Neural cell (in vitro differentiated cells): ENCODE data around the gene SPAG16. TPM values are rescaled to one million over a fixed set of nuclear protein-coding genes. Genes with fewer than 3 reads are reported as not detected.

Source experiments
- H2AFZ ChIP-seq: fragments of 200-600, 300-800 bp; sonication (generic), shearing (Covaris generic); 2 replicates; pipeline ENCODE4 v1.6.0; 2014; ENCODE audit warnings: low read depth, mild to moderate bottlenecking, antibody characterized with exemption, low read length, moderate library complexity
- H3F3A ChIP-seq: fragments of 200-600 bp; shearing (Covaris generic); 2 replicates; pipeline ENCODE4 v1.6.1; 2016; ENCODE audit warnings: mild to moderate bottlenecking, moderate library complexity, mixed read lengths, antibody characterized with exemption, low read length; ENCODE audit not compliant: insufficient read depth, poor library complexity, severe bottlenecking
- H3K27ac ChIP-seq: fragments of 200-600, 300-800 bp; sonication (generic), shearing (Covaris generic); 2 replicates; pipeline ENCODE4 v1.5.1; 2014; ENCODE audit warnings: mild to moderate bottlenecking, low read length, moderate library complexity
- H3K27me3 ChIP-seq: fragments of 300-800, 200-600 bp; sonication (generic), shearing (Covaris generic); 2 replicates; pipeline ENCODE4 v1.6.0; 2014; ENCODE audit warnings: mild to moderate bottlenecking, low read depth, low read length, moderate library complexity; ENCODE audit not compliant: insufficient read depth
- H3K36me3 ChIP-seq: fragments of 300-800, 200-600 bp; sonication (generic), shearing (Covaris generic); 2 replicates; pipeline ENCODE4 v1.5.1; 2014; ENCODE audit warnings: mild to moderate bottlenecking, antibody characterized with exemption, low read length, moderate library complexity; ENCODE audit not compliant: insufficient read depth
- H3K4me2 ChIP-seq: fragments of 300-800, 200-600 bp; sonication (generic), shearing (Covaris generic); 2 replicates; pipeline ENCODE4 v1.6.0; 2014; ENCODE audit warnings: mild to moderate bottlenecking, low read length
- H3K4me3 ChIP-seq: fragments of 300-800, 200-600 bp; sonication (generic), shearing (Covaris generic); 2 replicates; pipeline ENCODE4 v1.5.1; 2014; ENCODE audit warnings: mild to moderate bottlenecking, low read length, moderate library complexity
- H3K79me2 ChIP-seq: fragments of 200-600 bp; shearing (Covaris generic); replicated peaks from 2 replicates; pipeline ENCODE4 v1.6.0; 2014; ENCODE audit warnings: mild to moderate bottlenecking, low read length, moderate library complexity; ENCODE audit not compliant: insufficient read depth
- H3K9ac ChIP-seq: fragments of 300-800, 200-600 bp; sonication (generic), shearing (Covaris generic); 2 replicates; pipeline ENCODE4 v1.6.1; 2016; ENCODE audit warnings: mild to moderate bottlenecking, low read length, mixed read lengths
- H3K9me2 ChIP-seq: fragments of 200-600 bp; shearing (Covaris generic); 2 replicates; pipeline ENCODE4 v1.6.1; 2016; ENCODE audit warnings: mild to moderate bottlenecking, low read length, mixed read lengths; ENCODE audit not compliant: insufficient read depth
- H3K9me3 ChIP-seq: fragments of 200-600, 300-800 bp; sonication (generic), shearing (Covaris generic); 2 replicates; pipeline ENCODE4 v1.6.1; 2016; ENCODE audit warnings: mild to moderate bottlenecking, mixed run types, low read length, moderate library complexity, mixed read lengths
- H4K20me1 ChIP-seq: fragments of 200-600 bp; shearing (Covaris generic); 2 replicates; pipeline ENCODE4 v1.6.1; 2016; ENCODE audit warnings: mild to moderate bottlenecking, mixed run types; ENCODE audit not compliant: insufficient read depth
- CTCF ChIP-seq: fragments of 450-650 bp; IDR thresholded peaks from 2 replicates; pipeline ENCODE4 v1.5.1; 2014; ENCODE audit warnings: antibody characterized with exemption, mild to moderate bottlenecking, moderate library complexity; ENCODE audit not compliant: poor library complexity, severe bottlenecking
- EP300 ChIP-seq: fragments of 450-650 bp; conservative IDR thresholded peaks from 2 replicates; pipeline ENCODE4 v1.6.1; 2014; ENCODE audit warnings: antibody characterized with exemption, mild to moderate bottlenecking, moderate library complexity; ENCODE audit not compliant: poor library complexity, severe bottlenecking
- EZH2 ChIP-seq: fragments of 200-600, 300-800 bp; shearing (Covaris generic), sonication (generic); IDR thresholded peaks from 2 replicates; pipeline ENCODE4 v1.6.1; 2014; ENCODE audit warnings: antibody characterized with exemption, low read length, borderline replicate concordance, mild to moderate bottlenecking; ENCODE audit not compliant: insufficient read depth, poor library complexity, severe bottlenecking
- MXI1 ChIP-seq: fragments of 450-650 bp; conservative IDR thresholded peaks from 2 replicates; pipeline ENCODE4 v1.6.1; 2014; ENCODE audit warnings: antibody characterized with exemption, mild to moderate bottlenecking; ENCODE audit not compliant: poor library complexity, severe bottlenecking
- POLR2AphosphoS5 ChIP-seq: IDR thresholded peaks from 2 replicates; pipeline ENCODE4 v1.6.1; 2012
- RAD21 ChIP-seq: fragments of 450-650 bp; conservative IDR thresholded peaks from 2 replicates; pipeline ENCODE4 v1.6.1; 2014; ENCODE audit warnings: antibody characterized with exemption, mild to moderate bottlenecking, moderate library complexity
- REST ChIP-seq: IDR thresholded peaks from 2 replicates; pipeline ENCODE4 v1.6.1; 2012; ENCODE audit warnings: borderline replicate concordance
- SMC3 ChIP-seq: fragments of 450-650 bp; conservative IDR thresholded peaks from 2 replicates; pipeline ENCODE4 v1.6.1; 2014; ENCODE audit warnings: antibody characterized with exemption, mild to moderate bottlenecking, moderate library complexity; ENCODE audit not compliant: poor library complexity
- TAF1 ChIP-seq: IDR thresholded peaks from 2 replicates; pipeline ENCODE4 v1.6.1; 2012; ENCODE audit warnings: low read depth
- polyA plus RNA-seq: library from polyadenylated mRNA; depleted of rRNA; stranded (reverse); fragments of >200 nt; gene quantifications from 2 replicates; pipeline ENCODE4 v1.2.3, GENCODE V29; 2014

SPAG16 gene
- polyA plus RNA-seq, 1 donor from 2014 or later = 75.4 TPM

GRCh38 chr2:213500881-213501280, 216.6 kb downstream of the SPAG16 start:
- Histone ChIP-seq H3K27ac (no peak overlapping the region), H2AFZ (no peak overlapping the region), H3K9ac (no peak overlapping the region), H3K9me3 (no peaks in the 10 kb centered on the region), H3K9me2 (no peaks in the 10 kb centered on the region), H3F3A (no peaks in the 10 kb centered on the region), H3K27me3 (no peaks in the 10 kb centered on the region), H3K4me3 (no peak overlapping the region), H4K20me1 (no peaks in the 10 kb centered on the region), H3K36me3 (no peaks in the 10 kb centered on the region), H3K79me2 (no peaks in the 10 kb centered on the region), H3K4me2 (no peak overlapping the region)
- TF ChIP-seq SMC3 = no peak
- TF ChIP-seq RAD21 = no peak
- TF ChIP-seq EZH2 = no peak
- TF ChIP-seq CTCF = no peak
- no peak for TF ChIP-seq TAF1
- no peak for TF ChIP-seq EP300
- no peak for TF ChIP-seq MXI1
- TF ChIP-seq POLR2AphosphoS5 = no peak
- no peak for TF ChIP-seq REST

- Histone ChIP-seq H3K4me2 (no peak overlapping the region), H3K27me3 (no peaks in the 10 kb centered on the region), H3K79me2 (no peaks in the 10 kb centered on the region), H3F3A (no peaks in the 10 kb centered on the region), H3K9me3 (no peaks in the 10 kb centered on the region), H2AFZ (no peak overlapping the region), H3K9me2 (no peaks in the 10 kb centered on the region), H3K9ac (no peak overlapping the region), H3K36me3 (no peaks in the 10 kb centered on the region), H3K4me3 (no peak overlapping the region), H4K20me1 (no peaks in the 10 kb centered on the region), H3K27ac (no peak overlapping the region)
- TF ChIP-seq EP300 (no peak), CTCF (no peak), MXI1 (no peak), RAD21 (no peak), SMC3 (no peak), POLR2AphosphoS5 (no peak), TAF1 (no peak)
Measured at GRCh38 chr2:213524164-213524563, 239.9 kb downstream of the SPAG16 start.
